ENCODE data around the gene LEFTY2.
"Not testable (repeated sequence)": the region's sequence is repeated elsewhere in the genome, so short reads cannot be mapped to it uniquely, and the experiment has no call there.

LEFTY2 gene

GRCh38 chr1:225903623-225904022, 37.4 kb downstream of the LEFTY2 start:
- no peak for DNase-seq (ENCODE audit: low read depth in 2 of 2)

- no peak for DNase-seq (ENCODE audit: low read depth in 2 of 2)
Observed at GRCh38 chr1:225899044-225899925, 41.7 kb downstream of the LEFTY2 start.

- no peak for DNase-seq (ENCODE audit: low read depth in 2 of 2)
Observed at GRCh38 chr1:225897595-225898514, 43.2 kb downstream of the LEFTY2 start.

GRCh38 chr1:225896937-225897549, 44.0 kb downstream of the LEFTY2 start:
- no peak for DNase-seq (ENCODE audit: low read depth in 2 of 2)

- no peak for DNase-seq (ENCODE audit: low read depth in 2 of 2)
Observed at GRCh38 chr1:225896494-225896893, 44.5 kb downstream of the LEFTY2 start.

GRCh38 chr1:225892307-225892706, 48.7 kb downstream of the LEFTY2 start:
- no peak for DNase-seq (ENCODE audit: low read depth in 2 of 2)

- DNase-seq (ENCODE audit: low read depth in 2 of 2): no peak
Observed at GRCh38 chr1:225891229-225891972, 49.6 kb downstream of the LEFTY2 start.

- no peak for DNase-seq (ENCODE audit: low read depth in 2 of 2)
Observed at GRCh38 chr1:225890346-225891228, 50.4 kb downstream of the LEFTY2 start.

GRCh38 chr1:225889743-225890142, 51.3 kb downstream of the LEFTY2 start:
- DNase-seq (ENCODE audit: low read depth in 2 of 2): no peak

- DNase-seq (ENCODE audit: low read depth in 2 of 2): no peak
Observed at GRCh38 chr1:225888898-225889601, 52.0 kb downstream of the LEFTY2 start, which contains the start of gene LEFTY1. Gene LEFTY1 (minus strand): TSS chr1:225889146. CDS start chr1:225889066, 80 bp downstream.

GRCh38 chr1:225888289-225888897, 52.6 kb downstream of the LEFTY2 start:
- DNase-seq (ENCODE audit: low read depth in 2 of 2): no peak

GRCh38 chr1:225887554-225888288, 53.3 kb downstream of the LEFTY2 start:
- not testable (repeated sequence) for DNase-seq (ENCODE audit: low read depth in 2 of 2)

- DNase-seq (ENCODE audit: low read depth in 2 of 2): no peak
Observed at GRCh38 chr1:225887030-225887314, 54.0 kb downstream of the LEFTY2 start.

Measured in fibroblast of skin of left quadriceps (primary cell).